HFF-Myc (cell line): ENCODE results near the gene RPL5.

Source experiments
- DNase-seq: peaks from one replicate; pipeline ENCODE4 v3.0.0-alpha.2; 2011; ENCODE audit warnings: low read depth; ENCODE audit errors: extremely low read depth
- H3K4me3 ChIP-seq: replicated peaks from 2 replicates; pipeline ENCODE4 v1.5.1; 2011; ENCODE audit warnings: low read depth, mild to moderate bottlenecking, control low read depth, low read length
- TF ChIP-seq, protein P1 (sequence below): IDR thresholded peaks from 2 replicates; pipeline ENCODE4 v1.5.1; 2012; ENCODE audit warnings: mild to moderate bottlenecking, low read depth, low read length, control low read depth; ENCODE audit errors: missing control alignments

Gene RPL5

DNA sequence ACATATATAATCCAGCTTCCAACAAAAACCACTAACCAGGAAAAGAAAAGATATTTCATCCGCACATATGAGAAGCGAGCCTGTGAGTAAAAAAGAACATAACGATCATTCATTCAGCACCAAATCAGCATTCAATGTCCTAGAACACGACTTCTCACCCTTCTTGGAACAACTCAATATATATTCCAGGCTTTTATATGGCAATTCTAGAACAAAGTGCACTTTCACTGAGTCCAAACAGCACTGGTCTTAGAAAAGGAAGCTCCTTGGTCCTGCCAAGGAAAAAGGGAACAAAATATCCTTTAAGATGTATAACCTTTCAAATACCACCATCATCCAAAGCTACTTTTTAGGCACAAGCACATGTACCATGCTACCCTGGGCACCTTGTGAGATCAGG, 44.5 kb downstream of the RPL5 start:
- TF ChIP-seq, protein P1, sequence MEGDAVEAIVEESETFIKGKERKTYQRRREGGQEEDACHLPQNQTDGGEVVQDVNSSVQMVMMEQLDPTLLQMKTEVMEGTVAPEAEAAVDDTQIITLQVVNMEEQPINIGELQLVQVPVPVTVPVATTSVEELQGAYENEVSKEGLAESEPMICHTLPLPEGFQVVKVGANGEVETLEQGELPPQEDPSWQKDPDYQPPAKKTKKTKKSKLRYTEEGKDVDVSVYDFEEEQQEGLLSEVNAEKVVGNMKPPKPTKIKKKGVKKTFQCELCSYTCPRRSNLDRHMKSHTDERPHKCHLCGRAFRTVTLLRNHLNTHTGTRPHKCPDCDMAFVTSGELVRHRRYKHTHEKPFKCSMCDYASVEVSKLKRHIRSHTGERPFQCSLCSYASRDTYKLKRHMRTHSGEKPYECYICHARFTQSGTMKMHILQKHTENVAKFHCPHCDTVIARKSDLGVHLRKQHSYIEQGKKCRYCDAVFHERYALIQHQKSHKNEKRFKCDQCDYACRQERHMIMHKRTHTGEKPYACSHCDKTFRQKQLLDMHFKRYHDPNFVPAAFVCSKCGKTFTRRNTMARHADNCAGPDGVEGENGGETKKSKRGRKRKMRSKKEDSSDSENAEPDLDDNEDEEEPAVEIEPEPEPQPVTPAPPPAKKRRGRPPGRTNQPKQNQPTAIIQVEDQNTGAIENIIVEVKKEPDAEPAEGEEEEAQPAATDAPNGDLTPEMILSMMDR: no peak
- no peak for DNase-seq
- H3K4me3 ChIP-seq: no peak overlapping the region

- TF ChIP-seq, protein P1: no peak
- DNase-seq: no peak
- no peak overlapping the region for H3K4me3 ChIP-seq
Observed at GRCh38 chr1:92877081-92877711, 45.4 kb downstream of the RPL5 start.

DNA sequence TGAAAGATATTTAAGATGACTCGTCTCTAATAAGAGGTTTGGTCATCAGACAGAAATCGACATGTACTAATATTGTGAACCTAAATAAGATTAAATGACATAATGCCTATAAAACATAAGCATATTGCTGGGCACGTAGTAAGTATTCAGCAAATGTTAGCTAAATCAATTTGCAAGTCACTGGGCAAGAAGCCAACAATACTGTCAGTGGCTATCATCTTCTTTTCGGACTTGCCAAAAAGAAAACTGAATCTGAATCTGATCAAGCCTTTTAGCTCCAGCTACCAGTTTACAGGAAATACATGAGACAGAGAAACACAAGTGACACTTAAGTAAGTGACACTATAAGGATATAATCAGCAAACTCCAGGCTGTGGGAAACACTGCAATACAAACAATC, 46.0 kb downstream of the RPL5 start:
- H3K4me3 ChIP-seq: no peak overlapping the region

DNA sequence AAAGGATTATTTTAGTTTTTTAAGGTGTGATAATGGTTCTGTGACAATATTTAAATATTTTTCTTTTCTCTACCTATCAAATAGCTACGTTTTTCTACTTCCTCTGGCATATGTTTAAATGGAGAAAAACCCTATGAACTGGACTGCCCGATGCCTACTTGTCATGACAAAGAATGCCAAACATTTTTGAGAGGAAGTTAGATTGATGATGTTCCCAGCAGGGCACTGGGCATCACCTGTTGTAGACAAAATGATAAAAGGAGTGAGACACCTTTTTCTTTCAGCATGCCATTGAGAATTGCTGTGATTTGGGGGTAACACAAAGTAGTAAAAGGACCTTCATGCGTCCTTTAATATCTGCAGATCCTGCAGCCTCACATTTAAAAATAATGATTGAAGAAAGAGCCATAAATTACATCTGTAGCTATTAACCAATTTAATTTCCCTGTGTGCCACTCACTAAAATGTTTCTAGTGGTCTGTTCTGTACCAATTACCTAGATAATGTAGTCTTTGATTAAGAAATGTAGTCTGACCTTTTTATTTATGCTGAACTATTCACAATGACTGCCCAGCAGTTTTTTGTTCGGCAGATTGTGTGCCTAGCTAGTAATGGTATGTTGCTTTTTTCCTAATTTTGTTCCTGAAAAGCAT, 47.6 kb downstream of the RPL5 start:
- DNase-seq: no peak
- no peak overlapping the region for H3K4me3 ChIP-seq
- TF ChIP-seq, protein P1: no peak

More for the DNA sequence above, 46.0 kb downstream of the RPL5 start:
- TF ChIP-seq, protein P1: no peak
- no peak for DNase-seq

GRCh38 chr1:92881391-92881790, 49.6 kb downstream of the RPL5 start:
- TF ChIP-seq, protein P1: no peak
- DNase-seq: no peak
- no peak overlapping the region for H3K4me3 ChIP-seq

GRCh38 chr1:92882819-92883218, 51.0 kb downstream of the RPL5 start:
- no peak for DNase-seq
- TF ChIP-seq, protein P1: no peak
- H3K4me3 ChIP-seq: no peak overlapping the region
